Choroid plexus epithelial cell (primary cell): ENCODE measurements around the gene MBNL3.
A peak's percentile ranks its signal among the peaks of the same experiment; 100 is the strongest.

Experiments used
- DNase-seq: peaks from one replicate; pipeline ENCODE4 v3.0.0-alpha.2; 2010; ENCODE audit warnings: low read depth
- H3K4me3 ChIP-seq: 2 replicates; pipeline ENCODE4 v1.5.1; 2011; ENCODE audit warnings: low read depth, mild to moderate bottlenecking, control low read depth, low read length, moderate library complexity
- TF ChIP-seq, protein P1 (sequence below): conservative IDR thresholded peaks from 2 replicates; pipeline ENCODE4 v1.5.1; 2011; ENCODE audit warnings: low read depth, mild to moderate bottlenecking, control low read depth, inconsistent platforms, low read length, moderate library complexity

Gene MBNL3, protein sequence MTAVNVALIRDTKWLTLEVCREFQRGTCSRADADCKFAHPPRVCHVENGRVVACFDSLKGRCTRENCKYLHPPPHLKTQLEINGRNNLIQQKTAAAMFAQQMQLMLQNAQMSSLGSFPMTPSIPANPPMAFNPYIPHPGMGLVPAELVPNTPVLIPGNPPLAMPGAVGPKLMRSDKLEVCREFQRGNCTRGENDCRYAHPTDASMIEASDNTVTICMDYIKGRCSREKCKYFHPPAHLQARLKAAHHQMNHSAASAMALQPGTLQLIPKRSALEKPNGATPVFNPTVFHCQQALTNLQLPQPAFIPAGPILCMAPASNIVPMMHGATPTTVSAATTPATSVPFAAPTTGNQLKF

DNA sequence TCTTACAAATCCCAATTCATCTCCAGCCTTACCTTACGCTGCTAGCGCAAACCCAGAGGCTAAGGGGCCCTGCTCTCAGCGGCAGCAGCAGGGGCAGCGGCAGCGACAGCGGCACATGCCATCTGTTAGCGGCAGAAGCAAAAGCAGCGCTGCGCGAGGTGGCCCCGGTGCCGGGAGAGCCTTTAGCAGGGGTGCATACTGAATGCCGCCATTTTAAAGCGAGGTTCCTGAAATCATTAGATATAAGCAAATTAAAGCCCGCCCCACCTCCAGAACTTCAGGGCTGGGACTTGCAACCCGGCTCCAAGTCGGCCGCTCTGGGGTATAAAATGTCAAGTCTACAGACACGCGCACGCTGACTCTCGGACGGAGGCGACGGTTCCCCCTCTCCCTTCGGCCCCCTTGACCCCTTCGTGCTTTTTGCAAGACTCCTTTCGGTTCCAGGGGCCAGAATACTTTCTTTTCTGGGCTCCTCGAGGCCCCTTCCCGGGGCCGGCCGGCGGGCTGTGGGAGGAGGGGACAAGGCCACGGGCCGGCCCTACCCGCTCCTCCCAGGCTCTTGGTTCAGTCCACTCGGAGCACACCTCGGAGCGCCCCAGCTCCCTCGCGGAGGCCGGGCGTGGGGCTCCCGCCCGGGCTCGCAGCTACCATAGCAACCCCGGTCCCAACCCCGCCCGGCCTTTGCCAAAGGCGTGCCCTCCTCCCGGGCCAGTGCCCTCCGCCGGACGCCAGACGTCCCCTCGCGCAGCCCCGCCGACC lies at the start of gene MBNL3:
Gene MBNL3 (minus strand): TSS at position 220 of the 759 bp plus-strand sequence. CDS start 49,427 bp downstream, outside the sequence.
- peak within 1 kb of the TSS; percentile 65 for H3K4me3 ChIP-seq
- TF ChIP-seq, protein P1, sequence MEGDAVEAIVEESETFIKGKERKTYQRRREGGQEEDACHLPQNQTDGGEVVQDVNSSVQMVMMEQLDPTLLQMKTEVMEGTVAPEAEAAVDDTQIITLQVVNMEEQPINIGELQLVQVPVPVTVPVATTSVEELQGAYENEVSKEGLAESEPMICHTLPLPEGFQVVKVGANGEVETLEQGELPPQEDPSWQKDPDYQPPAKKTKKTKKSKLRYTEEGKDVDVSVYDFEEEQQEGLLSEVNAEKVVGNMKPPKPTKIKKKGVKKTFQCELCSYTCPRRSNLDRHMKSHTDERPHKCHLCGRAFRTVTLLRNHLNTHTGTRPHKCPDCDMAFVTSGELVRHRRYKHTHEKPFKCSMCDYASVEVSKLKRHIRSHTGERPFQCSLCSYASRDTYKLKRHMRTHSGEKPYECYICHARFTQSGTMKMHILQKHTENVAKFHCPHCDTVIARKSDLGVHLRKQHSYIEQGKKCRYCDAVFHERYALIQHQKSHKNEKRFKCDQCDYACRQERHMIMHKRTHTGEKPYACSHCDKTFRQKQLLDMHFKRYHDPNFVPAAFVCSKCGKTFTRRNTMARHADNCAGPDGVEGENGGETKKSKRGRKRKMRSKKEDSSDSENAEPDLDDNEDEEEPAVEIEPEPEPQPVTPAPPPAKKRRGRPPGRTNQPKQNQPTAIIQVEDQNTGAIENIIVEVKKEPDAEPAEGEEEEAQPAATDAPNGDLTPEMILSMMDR, result no peak
- DNase-seq, result peak; percentile 34

DNA sequence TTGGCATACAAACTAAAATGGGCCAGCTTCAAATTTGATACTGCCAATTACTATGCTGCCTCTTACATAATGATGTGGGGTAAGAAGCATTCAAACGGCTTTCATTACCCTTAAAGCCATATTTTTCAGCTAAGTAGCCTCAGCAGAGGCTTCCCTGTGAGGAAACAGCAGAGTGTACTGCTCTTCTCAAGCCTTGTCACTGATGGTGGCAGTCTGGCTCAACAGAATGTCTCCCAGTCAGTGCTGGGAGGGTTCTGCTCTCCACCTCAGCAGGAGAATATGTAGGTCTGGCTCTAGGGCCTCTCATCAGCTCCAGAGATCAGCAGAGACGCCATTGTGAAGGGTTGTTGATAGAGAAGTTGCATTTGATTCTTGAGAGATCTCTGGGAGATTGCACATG lies 44.6 kb upstream of the MBNL3 start:
- TF ChIP-seq, protein P1, result no peak
- no peak for DNase-seq
- H3K4me3 ChIP-seq, result no peak overlapping the region

DNA sequence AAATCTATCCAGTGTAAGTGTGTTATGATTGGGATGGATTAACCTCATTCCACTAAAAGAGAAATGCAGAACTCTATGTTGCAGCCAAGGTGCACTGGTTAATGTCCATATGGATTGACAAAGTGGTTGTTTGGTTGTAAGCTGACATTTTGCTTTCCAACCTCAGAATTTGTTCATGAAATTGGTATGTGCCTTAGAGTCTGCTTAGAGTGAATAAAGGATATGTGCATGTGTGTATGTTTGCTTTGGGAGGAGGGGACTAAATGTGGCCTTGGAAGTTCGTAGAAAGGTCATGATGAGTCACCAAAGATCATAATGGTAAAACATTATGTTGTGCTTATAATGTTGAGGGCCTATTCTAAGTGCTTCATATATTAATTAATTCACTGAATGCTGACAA lies 44.1 kb upstream of the MBNL3 start:
- TF ChIP-seq, protein P1, result no peak
- peak; percentile 29 for DNase-seq
- no peak overlapping the region for H3K4me3 ChIP-seq

DNA sequence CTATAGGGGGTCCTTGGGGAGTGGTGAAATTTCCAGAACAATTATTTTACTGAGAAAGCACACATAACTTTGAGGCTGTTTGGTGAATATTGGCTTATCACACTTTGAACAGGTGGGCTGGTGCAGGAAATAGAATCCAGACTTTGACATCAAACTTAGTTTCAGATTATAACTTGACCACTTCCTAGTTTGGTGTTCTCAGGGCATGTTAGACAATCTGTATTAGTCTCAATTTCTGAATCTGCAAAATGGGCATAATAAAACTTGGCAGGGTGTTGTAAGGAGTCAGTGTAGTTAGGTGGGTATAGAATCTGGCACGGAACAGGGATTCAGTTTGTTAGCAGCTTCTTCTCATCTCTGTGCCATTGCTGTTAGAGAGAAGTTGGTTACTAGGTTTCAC lies 43.3 kb upstream of the MBNL3 start:
- TF ChIP-seq, protein P1, result no peak
- DNase-seq, result no peak
- H3K4me3 ChIP-seq, result no peak overlapping the region

DNA sequence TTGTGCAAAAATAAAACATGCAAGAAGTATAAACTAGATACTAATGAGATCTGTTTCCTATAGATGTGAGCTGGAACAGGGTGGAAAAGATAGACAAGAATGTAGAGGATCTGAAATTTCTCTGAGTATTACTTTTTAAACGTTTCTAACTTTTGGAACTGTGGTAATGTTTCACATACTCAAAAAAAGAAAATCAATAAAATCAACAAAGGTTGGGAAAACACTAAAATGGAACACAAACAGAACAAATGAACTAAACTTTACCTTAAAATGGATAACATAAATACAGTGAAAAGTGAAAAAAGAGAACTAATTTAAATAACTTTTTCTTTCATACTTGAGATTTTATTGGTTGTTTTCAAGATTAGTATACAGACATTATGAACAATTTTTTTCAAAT lies 32.0 kb upstream of the MBNL3 start:
- DNase-seq, result no peak
- no peak overlapping the region for H3K4me3 ChIP-seq
- TF ChIP-seq, protein P1, result no peak

DNA sequence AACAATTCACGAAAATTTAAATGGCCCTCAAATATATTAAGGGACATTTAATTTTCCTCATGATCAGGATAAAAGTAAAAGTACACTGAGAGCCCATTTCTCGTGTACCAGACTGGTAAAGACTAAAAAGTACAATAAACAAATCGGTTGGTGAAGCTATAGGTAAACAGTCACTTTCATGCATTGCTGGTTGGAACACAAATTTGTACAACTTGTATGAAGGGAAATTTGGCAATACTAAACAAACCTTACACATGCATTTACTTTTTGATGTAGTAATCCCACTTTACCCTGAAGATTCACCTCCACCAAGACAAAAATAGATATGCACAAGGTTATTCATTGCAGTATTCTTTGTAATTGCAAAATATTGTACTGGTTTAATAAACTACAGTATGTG lies 31.4 kb upstream of the MBNL3 start:
- H3K4me3 ChIP-seq, result no peak overlapping the region
- TF ChIP-seq, protein P1, result no peak

More for the DNA sequence above, 31.4 kb upstream of the MBNL3 start:
- no peak for DNase-seq
